SK-N-SH (cell line): ENCODE data around the gene SERPINE2. TPM values are rescaled to one million over a fixed set of nuclear protein-coding genes. Genes with fewer than 3 reads are reported as not detected.
"Not testable (repeated sequence)": the region's sequence is repeated elsewhere in the genome, so short reads cannot be mapped to it uniquely, and the experiment has no call there.

Experiments
- CTCF ChIA-PET: fragments of 300-600, 350-600 bp; formaldehyde crosslinking; extraction: SDS; loops from one replicate; lab custom pipeline; 2021; lab: Yijun Ruan, JAX
- POLR2A ChIA-PET: fragments of 350-600 bp; sonication (Branson Sonifier 250); formaldehyde crosslinking; extraction: SDS; loops from one replicate; lab custom pipeline; 2020; ENCODE audit warnings: antibody characterized with exemption, inconsistent platforms; lab: Yijun Ruan, JAX
- DNase-seq: peaks from one replicate; pipeline ENCODE4 v3.0.0; 2012
- H2AFZ ChIP-seq: fragments of 200-600 bp; sonication (generic); 2 replicates; pipeline ENCODE4 v1.8.1; 2016; ENCODE audit warnings: antibody characterized with exemption, mild to moderate bottlenecking, low read depth
- H3F3A ChIP-seq: fragments of 200-600 bp; sonication (generic); replicated peaks from 2 replicates; pipeline ENCODE3; 2016; ENCODE audit warnings: antibody characterized with exemption, mild to moderate bottlenecking; ENCODE audit not compliant: insufficient read depth
- H3K27ac ChIP-seq, 2 experiments: fragments of 200-500 bp in 1 of 2; fragments of 200-600 bp in 1 of 2; sonication (Bioruptor generic) in 1 of 2; sonication (generic), shearing (Covaris generic) in 1 of 2; 2 replicates each; pipeline versions ENCODE4 v1.5.1 to v1.6.1; 2014 to 2016; ENCODE audit warnings: low read depth in 2 of 2, inconsistent platforms in 1 of 2, low read length in 1 of 2, mild to moderate bottlenecking in 1 of 2, mixed read lengths in 1 of 2
- H3K27me3 ChIP-seq: fragments of 200-600 bp; sonication (generic), shearing (Covaris generic); 2 replicates; pipeline ENCODE4 v1.6.1; 2016; ENCODE audit warnings: mixed run types; ENCODE audit not compliant: insufficient read depth
- H3K36me3 ChIP-seq, 2 experiments: fragments of 200-500 bp in 1 of 2; fragments of 200-600 bp in 1 of 2; sonication (Bioruptor generic) in 1 of 2; sonication (generic) in 1 of 2; replicated peaks in 1 of 2; 2 replicates each; pipeline versions ENCODE3 to v1.5.1; 2014 to 2016; ENCODE audit warnings: low read length in 1 of 2, mild to moderate bottlenecking in 1 of 2; ENCODE audit not compliant: insufficient read depth in 2 of 2, control insufficient read depth in 1 of 2
- H3K4me1 ChIP-seq, 2 experiments: fragments of 200-500 bp in 1 of 2; fragments of 200-600 bp in 1 of 2; sonication (Bioruptor generic) in 1 of 2; sonication (generic), shearing (Covaris generic) in 1 of 2; 2 replicates each; pipeline versions ENCODE4 v1.5.1 to v1.6.1; 2014 to 2016; ENCODE audit warnings: low read depth in 1 of 2, low read length in 1 of 2, mixed run types in 1 of 2; ENCODE audit not compliant: insufficient read depth in 2 of 2, control insufficient read depth in 1 of 2
- H3K4me2 ChIP-seq: fragments of 200-600 bp; sonication (generic), shearing (Covaris generic); 2 replicates; pipeline ENCODE4 v1.6.1; 2017; ENCODE audit warnings: mixed run types
- H3K4me3 ChIP-seq, 2 experiments: fragments of 200-500 bp in 1 of 2; fragments of 200-600 bp in 1 of 2; sonication (Bioruptor generic) in 1 of 2; sonication (generic), shearing (Covaris generic) in 1 of 2; 2 replicates each; pipeline versions ENCODE4 v1.5.1 to v1.8.1; 2014 to 2016; ENCODE audit warnings: low read depth in 2 of 2, inconsistent platforms in 1 of 2, low read length in 1 of 2, mild to moderate bottlenecking in 1 of 2, mixed read lengths in 1 of 2, moderate library complexity in 1 of 2
- H3K79me2 ChIP-seq: fragments of 200-600 bp; sonication (generic); 2 replicates; pipeline ENCODE4 v1.8.1; 2017; ENCODE audit warnings: mild to moderate bottlenecking; ENCODE audit not compliant: insufficient read depth
- H3K9ac ChIP-seq: fragments of 200-600 bp; sonication (generic); 2 replicates; pipeline ENCODE4 v1.6.1; 2017; ENCODE audit warnings: mixed run types
- H3K9me2 ChIP-seq: fragments of 200-600 bp; sonication (generic); 2 replicates; pipeline ENCODE4 v1.6.1; 2017; ENCODE audit warnings: mixed run types
- H3K9me3 ChIP-seq: fragments of 200-600 bp; sonication (generic); 2 replicates; pipeline ENCODE4 v1.6.1; 2017; ENCODE audit warnings: mixed run types, mild to moderate bottlenecking, moderate library complexity
- H4K20me1 ChIP-seq: fragments of 200-600 bp; sonication (generic); 2 replicates; pipeline ENCODE4 v1.6.1; 2017; ENCODE audit warnings: mild to moderate bottlenecking, mixed run types; ENCODE audit not compliant: insufficient read depth
- ELF1 ChIP-seq: IDR thresholded peaks from 2 replicates; pipeline ENCODE4 v1.4.0; 2012
- FOXJ3 ChIP-seq: sonication (generic); formaldehyde crosslinking; IDR thresholded peaks from 2 replicates; pipeline ENCODE4 v1.5.1; 2020; ENCODE audit warnings: mild to moderate bottlenecking, missing genetic modification reagents
- NFIC ChIP-seq: IDR thresholded peaks from 2 replicates; pipeline ENCODE4 v1.4.0; 2012; ENCODE audit warnings: borderline replicate concordance
- RAD21 ChIP-seq: IDR thresholded peaks from 2 replicates; pipeline ENCODE4 v1.6.1; 2012; ENCODE audit warnings: mild to moderate bottlenecking, low read length
- RCOR1 ChIP-seq: fragments of 150-350 bp; IDR thresholded peaks from 2 replicates; pipeline ENCODE4 v1.6.1; 2017; ENCODE audit warnings: antibody characterized with exemption, low read length
- TEAD4 ChIP-seq: IDR thresholded peaks from 2 replicates; pipeline ENCODE4 v1.4.0; 2012; ENCODE audit warnings: mild to moderate bottlenecking, borderline replicate concordance; ENCODE audit not compliant: insufficient read depth
- YY1 ChIP-seq: IDR thresholded peaks from 2 replicates; pipeline ENCODE4 v1.4.0; 2012; ENCODE audit warnings: low read depth, mild to moderate bottlenecking
- WGBS: methylation state at CpG from one replicate; pipeline ENCODE4 v1.1.6; 2017; ENCODE audit warnings: low lambda C conversion rate; 5-methylcytosine and 5-hydroxymethylcytosine counted together
- polyA plus RNA-seq, 3 experiments: library from polyadenylated mRNA; depleted of rRNA; stranded (reverse); fragments of >200 nt; gene quantifications; 2 replicates each; pipeline ENCODE4 v1.2.3, GENCODE V29; 2012
- TF ChIP-seq, protein P1 (sequence below): fragments of 150-350 bp; IDR thresholded peaks from 2 replicates; pipeline ENCODE4 v1.6.1; 2017; ENCODE audit warnings: antibody characterized with exemption, low read length, low read depth, borderline replicate concordance
- TF ChIP-seq, protein P2 (sequence below): fragments of 200-600 bp; sonication (generic); IDR thresholded peaks from 2 replicates; pipeline ENCODE4 v1.6.1; 2017; ENCODE audit warnings: antibody characterized with exemption, mild to moderate bottlenecking, moderate library complexity

Gene SERPINE2
- polyA plus RNA-seq, 1 of the 3 experiments (the other 2 are of a cell fraction) = 249 TPM

DNA sequence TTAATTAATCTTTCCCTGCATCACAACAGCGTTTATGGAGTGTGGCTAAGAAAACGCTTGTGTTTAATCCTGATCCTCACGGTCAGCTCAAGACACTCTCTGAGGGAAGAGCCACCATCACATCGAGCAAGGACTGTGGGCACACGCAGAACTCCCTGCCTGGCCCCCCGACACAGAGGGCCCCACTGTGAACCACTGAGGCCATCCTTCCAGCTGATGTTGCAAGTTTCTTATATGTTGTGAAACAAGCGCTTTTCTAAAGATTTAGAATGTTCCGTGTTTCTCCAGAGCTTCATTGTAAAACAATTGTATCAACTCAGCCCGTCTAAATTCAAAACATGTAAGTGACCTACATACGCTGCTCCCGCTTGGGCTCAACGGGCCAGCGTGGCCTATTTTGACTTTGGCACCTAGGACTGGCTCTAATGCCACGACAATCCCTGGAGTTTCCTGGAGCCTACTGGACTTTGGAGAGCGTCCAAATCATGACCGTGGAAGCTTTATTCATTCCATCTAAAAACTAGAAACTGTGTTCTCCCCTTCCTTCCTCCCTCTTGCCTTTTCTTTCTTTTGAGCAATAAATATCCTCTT is 34.9 kb downstream of the SERPINE2 start:
- no peak for DNase-seq
- POLR2A ChIA-PET = no interaction called here
- H3K9me2 ChIP-seq = no peaks in the 10 kb centered on the region
- no peaks in the 10 kb centered on the region for H3F3A ChIP-seq
- H3K9me3 ChIP-seq = no peaks in the 10 kb centered on the region
- no peak overlapping the region for H3K27ac ChIP-seq
- no peak overlapping the region for H2AFZ ChIP-seq
- no peaks in the 10 kb centered on the region for H3K27me3 ChIP-seq
- H3K9ac ChIP-seq = no peak overlapping the region
- CTCF ChIA-PET = interaction anchor here (0.8 to 8.1 kb wide), 5 partner anchors 10 to 281 kb away, joined by 3 to 85 read pairs (median 4); no protein-coding TSS in a partner anchor
- no peak overlapping the region for H3K4me2 ChIP-seq
- H3K79me2 ChIP-seq = peaks cover 11% of the 10 kb centered on the region
- peaks cover 6 to 7% of the 10 kb centered on the region in 2 experiments for H3K36me3 ChIP-seq
- 84% methylated on average over 16 of the region's 16 CpGs for WGBS
- H4K20me1 ChIP-seq = no peaks in the 10 kb centered on the region; the same call in 1 of the 2 replicates
- peaks cover 11 to 21% of the 10 kb centered on the region in 2 experiments; a peak in 3 of 4 replicates for H3K4me1 ChIP-seq
- TF ChIP-seq ELF1 (no peak), TEAD4 (no peak), RCOR1 (no peak), NFIC (no peak), YY1 (no peak), RAD21 (no peak), FOXJ3 (CRISPR knock-in tag) (no peak)
- TF ChIP-seq, protein P1, sequence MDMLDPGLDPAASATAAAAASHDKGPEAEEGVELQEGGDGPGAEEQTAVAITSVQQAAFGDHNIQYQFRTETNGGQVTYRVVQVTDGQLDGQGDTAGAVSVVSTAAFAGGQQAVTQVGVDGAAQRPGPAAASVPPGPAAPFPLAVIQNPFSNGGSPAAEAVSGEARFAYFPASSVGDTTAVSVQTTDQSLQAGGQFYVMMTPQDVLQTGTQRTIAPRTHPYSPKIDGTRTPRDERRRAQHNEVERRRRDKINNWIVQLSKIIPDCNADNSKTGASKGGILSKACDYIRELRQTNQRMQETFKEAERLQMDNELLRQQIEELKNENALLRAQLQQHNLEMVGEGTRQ = no peak
- TF ChIP-seq, protein P2, sequence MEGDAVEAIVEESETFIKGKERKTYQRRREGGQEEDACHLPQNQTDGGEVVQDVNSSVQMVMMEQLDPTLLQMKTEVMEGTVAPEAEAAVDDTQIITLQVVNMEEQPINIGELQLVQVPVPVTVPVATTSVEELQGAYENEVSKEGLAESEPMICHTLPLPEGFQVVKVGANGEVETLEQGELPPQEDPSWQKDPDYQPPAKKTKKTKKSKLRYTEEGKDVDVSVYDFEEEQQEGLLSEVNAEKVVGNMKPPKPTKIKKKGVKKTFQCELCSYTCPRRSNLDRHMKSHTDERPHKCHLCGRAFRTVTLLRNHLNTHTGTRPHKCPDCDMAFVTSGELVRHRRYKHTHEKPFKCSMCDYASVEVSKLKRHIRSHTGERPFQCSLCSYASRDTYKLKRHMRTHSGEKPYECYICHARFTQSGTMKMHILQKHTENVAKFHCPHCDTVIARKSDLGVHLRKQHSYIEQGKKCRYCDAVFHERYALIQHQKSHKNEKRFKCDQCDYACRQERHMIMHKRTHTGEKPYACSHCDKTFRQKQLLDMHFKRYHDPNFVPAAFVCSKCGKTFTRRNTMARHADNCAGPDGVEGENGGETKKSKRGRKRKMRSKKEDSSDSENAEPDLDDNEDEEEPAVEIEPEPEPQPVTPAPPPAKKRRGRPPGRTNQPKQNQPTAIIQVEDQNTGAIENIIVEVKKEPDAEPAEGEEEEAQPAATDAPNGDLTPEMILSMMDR = no peak
- H3K4me3 ChIP-seq = no peak overlapping the region

DNA sequence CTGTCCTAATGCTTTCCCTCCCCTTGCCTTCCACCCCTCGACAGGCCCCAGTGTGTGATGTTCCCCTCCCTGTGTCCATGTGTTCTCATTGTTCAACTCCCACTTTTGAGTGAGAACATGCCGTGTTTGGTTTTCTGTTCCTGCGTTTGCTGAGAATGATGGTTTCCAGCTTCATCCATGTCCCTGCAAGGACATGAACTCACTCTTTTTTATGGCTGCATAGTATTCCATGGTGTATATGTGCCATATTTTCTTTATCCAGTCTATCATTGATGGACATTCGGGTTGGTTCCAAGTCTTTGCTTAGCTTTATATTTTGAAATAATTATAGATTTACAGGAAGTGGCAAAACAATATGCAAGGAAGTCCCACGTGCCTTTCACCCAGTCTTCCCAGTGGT is 38.4 kb downstream of the SERPINE2 start:
- H3K27me3 ChIP-seq, H3K9me2 ChIP-seq, H2AFZ ChIP-seq, H3K9me3 ChIP-seq, H3K79me2 ChIP-seq, DNase-seq, H4K20me1 ChIP-seq, H3K27ac ChIP-seq, H3K9ac ChIP-seq, H3F3A ChIP-seq, H3K4me3 ChIP-seq, H3K4me1 ChIP-seq, POLR2A ChIA-PET, H3K4me2 ChIP-seq: not testable (repeated sequence)
- peaks cover 13 to 14% of the 10 kb centered on the region in 2 experiments for H3K36me3 ChIP-seq
- CTCF ChIA-PET = interaction anchor here (2.3 to 3.8 kb wide), 2 partner anchors 30 to 283 kb away, joined by 12 to 18 read pairs; no protein-coding TSS in a partner anchor
- 93% methylated on average over 5 of the region's 5 CpGs for WGBS
